Adrenal gland (tissue), 5 donors: ENCODE results near the gene CARM1.

Experiments used
- POLR2A ChIP-seq, 2 donors: fragments of 450-650 bp; IDR thresholded peaks; one replicate each; pipeline ENCODE4 v1.6.1; 2017; ENCODE audit warnings: antibody characterized with exemption in 2 of 2, mild to moderate bottlenecking in 2 of 2, moderate library complexity in 1 of 2
- TF ChIP-seq, protein P1 (sequence below), 6 experiments: fragments of 450-650 bp in 4 of 6; fragments of 200-600 bp in 2 of 6; sonication (generic) in 1 of 6; IDR thresholded peaks; 1 replicate in 5 of 6; 2 replicates in 1 of 6; pipeline versions ENCODE4 v1.5.1 to v1.8.0; 2016 to 2021; ENCODE audit warnings: antibody characterized with exemption in 6 of 6, mild to moderate bottlenecking in 2 of 6, moderate library complexity in 1 of 6
- donor health status: DM: no; HTN: no; CAD: no.

- no peak for TF ChIP-seq POLR2A (IDR thresholded peaks at IDR 0.05)
- TF ChIP-seq, protein P1, sequence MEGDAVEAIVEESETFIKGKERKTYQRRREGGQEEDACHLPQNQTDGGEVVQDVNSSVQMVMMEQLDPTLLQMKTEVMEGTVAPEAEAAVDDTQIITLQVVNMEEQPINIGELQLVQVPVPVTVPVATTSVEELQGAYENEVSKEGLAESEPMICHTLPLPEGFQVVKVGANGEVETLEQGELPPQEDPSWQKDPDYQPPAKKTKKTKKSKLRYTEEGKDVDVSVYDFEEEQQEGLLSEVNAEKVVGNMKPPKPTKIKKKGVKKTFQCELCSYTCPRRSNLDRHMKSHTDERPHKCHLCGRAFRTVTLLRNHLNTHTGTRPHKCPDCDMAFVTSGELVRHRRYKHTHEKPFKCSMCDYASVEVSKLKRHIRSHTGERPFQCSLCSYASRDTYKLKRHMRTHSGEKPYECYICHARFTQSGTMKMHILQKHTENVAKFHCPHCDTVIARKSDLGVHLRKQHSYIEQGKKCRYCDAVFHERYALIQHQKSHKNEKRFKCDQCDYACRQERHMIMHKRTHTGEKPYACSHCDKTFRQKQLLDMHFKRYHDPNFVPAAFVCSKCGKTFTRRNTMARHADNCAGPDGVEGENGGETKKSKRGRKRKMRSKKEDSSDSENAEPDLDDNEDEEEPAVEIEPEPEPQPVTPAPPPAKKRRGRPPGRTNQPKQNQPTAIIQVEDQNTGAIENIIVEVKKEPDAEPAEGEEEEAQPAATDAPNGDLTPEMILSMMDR (IDR thresholded peaks at IDR 0.05) = no peak
These were observed 20.7 kb upstream of the CARM1 start for GRCh38 chr19:10850631-10851030.
